Activated CD4-positive, CD25-positive, alpha-beta regulatory T cell (primary cell): ENCODE data around the gene POU5F1.
A peak's percentile ranks its signal among the peaks of the same experiment; 100 is the strongest.
"Not testable (repeated sequence)": the region's sequence is repeated elsewhere in the genome, so short reads cannot be mapped to it uniquely, and the experiment has no call there.

ENCODE experiments used
- DNase-seq, 4 experiments: peaks; one replicate each; lab custom pipeline; 2025; lab: John Stamatoyannopoulos, UW

POU5F1 gene

DNA sequence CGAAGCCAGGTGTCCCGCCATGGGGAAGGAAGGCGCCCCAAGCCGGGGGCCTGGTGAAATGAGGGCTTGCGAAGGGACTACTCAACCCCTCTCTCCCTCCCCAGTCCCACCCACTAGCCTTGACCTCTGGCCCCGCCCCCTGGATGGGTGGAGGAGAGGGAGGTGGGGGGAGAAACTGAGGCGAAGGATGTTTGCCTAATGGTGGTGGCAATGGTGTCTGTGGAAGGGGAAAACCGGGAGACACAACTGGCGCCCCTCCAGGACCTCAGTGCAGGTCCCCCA, at the start of gene POU5F1:
POU5F1 (minus strand) TSS at position 83 of the 282 bp plus-strand sequence; CDS start at position 21, 62 bp downstream.
- DNase-seq = no peak

DNA sequence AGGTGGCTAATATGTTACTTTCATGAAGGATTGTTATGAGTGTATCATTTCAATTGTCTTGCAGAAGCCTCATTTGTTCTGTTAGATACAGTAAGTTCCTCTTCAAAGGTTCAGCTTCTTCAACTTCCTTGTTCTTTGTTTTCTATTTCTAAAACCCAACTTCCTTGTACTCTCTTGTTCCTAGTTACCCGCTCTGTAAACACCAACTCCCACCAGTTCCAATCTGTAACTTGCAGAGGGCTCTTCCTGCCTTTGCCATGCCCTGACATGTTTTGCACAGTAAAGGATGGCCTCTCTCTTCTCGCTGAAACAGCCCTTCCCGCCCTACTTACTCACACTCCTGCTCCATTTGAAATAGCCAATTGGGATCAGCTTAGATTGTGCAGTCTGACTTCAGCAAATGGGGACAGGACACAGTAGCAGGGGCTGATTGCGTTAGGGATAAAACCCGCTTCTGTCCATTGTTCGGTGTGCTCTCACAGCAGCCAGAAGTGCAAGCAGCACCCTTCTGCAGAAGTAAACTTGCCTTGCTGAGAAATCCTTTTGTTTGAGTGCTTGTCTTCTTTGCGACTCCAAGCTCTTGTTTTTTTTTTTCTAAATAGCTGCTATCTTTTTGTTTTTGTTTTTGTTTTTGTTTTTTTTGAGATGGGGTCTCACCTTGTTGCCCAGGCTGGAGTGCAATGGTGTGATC, 45.9 kb upstream of the POU5F1 start:
- no peak for DNase-seq

DNA sequence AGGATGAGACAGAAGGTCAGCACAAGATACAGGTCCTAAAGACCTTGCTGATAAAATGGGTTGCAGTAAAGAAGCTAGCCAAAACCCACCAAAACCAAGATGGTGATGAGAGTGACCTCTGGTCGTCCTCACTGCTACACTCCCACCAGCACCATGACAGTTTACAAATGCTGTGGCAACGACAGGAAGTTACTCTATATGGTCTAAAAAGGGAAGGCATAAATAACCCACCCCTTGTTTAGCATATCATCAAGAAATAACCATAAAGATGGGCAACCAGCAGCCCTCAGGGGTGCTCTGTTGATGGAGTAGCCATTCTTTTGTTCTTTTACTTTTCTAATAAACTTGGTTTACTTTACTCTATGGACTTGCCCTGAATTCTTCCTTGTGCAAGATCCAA, 44.7 kb upstream of the POU5F1 start:
- not testable (repeated sequence) for DNase-seq

DNA sequence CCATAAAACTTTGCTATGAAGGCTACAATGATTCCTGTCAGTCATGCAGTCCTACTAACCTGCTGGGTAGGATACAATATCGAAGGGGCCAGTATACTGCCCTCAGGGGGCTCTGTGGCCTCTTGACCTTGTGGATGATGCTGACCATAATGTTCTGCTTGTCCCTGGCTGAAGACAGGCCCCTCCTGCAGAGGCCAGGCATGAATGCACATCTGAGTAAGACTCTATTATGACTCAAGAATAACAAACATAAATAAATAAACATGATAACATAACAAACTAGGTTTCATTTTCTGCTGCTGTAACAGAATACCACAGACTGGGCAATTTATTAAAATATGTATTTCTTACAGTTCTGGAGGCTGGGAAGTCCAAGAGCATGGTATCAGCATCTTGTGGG, 44.0 kb upstream of the POU5F1 start:
- DNase-seq = no peak

DNA sequence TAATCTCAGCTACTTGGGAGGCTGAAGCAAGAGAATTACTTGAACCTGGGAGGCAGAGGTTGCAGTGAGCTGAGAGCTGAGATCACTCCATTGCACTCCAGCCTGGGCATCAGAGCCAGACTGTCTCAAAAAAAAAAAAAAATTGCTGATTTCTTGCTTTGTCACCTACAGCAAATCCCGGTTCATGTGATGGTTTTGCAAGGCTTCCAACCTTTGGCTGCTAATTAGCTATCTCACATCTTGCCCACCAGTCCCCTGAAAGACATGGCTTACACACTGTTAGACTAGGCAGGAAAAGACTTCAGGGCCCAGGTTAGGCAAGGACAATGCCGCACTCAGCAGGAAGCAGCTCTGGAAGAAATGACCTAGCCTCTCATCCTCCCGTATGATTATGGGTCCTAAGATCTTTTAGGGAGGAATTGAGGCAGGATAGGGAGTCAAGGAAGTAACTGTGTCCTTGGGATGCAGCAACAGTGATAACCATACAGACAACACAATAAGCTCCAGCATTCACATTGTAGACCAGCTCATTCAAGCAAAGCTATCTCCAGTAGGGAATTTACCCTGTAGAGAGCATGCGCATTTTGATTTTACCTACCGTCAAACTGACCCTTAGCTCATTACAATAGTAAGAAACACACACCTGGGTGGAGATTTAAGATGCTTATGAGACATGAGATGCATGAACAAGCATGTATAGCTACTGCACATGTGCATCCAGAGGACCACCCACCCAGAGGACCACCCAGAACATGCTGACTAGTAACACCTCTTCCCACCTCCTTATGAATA, 40.5 kb upstream of the POU5F1 start:
- no peak for DNase-seq

DNA sequence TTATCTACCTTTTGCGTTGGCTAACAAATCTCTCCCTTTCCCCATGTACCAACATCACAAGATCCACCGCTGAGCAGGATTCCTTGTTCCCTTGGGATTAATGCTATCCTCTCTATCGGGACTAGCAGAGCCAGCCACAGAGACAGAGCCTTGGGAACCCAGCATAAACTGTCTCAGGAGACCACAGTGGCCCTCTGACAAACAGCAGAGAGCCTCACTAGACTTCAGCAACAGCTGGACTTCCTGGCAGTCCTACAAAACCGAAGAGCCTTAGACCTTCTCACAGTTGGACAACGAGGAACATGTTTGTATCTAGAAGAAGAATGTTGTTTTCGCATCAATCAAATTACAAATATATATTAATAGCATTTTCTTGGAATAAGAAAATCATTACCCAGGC, 39.6 kb upstream of the POU5F1 start:
- no peak for DNase-seq

DNA sequence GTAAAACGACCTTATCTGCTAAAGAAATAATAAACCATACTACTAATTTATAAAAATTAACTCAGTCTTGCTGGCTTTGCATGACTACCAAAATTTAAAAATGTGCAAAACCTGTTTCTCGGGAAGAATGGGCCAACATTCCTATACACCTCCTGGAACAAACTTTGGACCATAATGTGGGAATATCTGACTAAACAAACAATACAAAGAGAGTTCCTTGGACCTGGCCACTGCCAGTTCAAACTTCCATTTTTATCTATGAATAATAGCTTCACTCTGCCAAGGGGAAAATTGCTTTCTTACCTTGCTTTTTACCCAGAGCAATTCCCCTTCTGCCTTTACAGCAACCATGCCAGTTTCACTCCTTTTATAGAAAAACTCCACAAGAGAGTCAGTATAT, 38.7 kb upstream of the POU5F1 start:
- DNase-seq = no peak

DNA sequence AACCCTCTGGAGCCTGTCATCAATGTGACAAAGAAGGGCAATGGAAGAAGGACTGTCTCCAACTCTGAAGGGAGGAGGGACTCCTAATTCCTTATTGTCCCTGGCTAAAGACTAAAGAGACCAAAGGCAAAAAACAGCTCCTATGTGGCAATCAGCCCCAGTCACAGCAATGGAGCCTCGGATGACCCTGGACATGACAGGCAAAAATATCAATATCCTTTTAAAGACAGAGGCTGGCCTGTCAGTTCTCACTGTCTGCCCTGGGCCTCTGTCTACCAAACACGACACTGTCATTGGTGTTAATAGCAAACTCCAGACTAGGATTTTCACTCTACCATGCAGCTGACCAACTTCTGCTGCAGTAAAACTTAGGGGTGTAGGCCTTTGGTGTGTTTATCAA, 38.0 kb upstream of the POU5F1 start:
- no peak for DNase-seq

DNA sequence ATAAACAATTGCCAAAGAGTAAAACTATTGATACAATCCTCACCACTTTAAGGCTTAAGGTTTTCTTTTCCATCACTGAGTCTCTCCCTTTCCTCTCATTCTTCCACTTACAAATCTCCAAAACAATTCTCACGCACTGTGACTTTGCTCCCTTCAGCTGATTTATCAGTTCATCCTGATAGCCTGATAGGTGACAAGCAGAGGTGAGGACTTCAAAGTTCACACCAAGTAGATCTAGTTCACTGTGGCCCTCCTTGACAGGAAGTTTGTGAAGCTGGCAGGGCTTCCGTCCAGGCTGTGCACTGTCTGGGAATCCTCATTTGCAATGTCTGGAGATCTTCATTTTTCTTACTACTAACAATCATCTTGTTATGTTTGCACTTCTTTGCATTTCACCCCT, 35.2 kb upstream of the POU5F1 start:
- no peak for DNase-seq

DNA sequence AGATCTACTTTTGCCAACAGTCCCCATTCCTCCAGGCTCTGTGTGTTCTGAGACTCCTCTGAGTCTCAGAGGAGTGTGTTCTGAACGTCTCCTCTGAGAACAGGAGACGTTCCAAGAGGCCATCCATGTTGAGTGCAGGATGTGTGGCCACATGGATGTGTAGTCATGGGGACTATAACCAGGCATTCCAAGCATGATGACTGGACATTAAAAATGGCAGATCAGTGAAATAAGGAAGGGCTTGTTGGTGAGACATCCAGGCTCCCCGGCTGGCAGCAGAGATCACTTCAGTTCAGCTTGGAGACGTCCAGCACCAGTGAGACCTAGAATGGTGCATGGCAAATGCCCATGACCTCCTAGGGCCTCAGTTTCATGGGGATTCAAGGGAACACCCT, 34.3 kb upstream of the POU5F1 start:
- DNase-seq = no peak

DNA sequence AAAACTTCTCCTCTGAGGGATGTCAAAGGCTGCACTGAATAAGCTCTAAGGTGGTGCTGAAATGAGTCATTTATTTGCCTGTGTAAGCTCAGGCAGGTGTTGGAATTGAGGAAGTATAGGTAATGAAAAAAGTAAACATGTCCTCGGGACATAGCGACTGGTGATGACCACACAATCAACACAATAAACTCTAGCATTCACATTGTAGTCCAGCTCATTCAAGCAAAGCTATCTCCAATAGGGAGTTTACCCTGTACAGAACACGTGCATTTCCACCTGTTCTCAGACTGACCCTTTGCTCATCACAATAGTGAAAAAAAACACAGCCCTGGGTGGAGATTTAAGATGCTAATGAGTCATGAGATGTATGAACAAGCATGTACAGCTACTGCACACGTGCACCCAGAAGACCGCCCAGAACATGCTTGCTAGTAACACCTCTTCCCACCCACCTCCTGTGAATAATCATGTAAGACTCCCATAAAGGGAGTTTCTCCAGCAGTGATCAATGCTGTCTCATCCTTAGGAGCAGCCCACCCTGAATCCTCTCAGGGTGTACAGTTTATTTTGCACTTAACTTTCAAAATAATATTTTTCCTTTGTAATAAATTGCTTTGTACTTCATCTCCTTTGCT, 33.0 kb upstream of the POU5F1 start:
- DNase-seq = peak in 3 of 4 experiments; percentile 26 to 44 (median 34)

DNA sequence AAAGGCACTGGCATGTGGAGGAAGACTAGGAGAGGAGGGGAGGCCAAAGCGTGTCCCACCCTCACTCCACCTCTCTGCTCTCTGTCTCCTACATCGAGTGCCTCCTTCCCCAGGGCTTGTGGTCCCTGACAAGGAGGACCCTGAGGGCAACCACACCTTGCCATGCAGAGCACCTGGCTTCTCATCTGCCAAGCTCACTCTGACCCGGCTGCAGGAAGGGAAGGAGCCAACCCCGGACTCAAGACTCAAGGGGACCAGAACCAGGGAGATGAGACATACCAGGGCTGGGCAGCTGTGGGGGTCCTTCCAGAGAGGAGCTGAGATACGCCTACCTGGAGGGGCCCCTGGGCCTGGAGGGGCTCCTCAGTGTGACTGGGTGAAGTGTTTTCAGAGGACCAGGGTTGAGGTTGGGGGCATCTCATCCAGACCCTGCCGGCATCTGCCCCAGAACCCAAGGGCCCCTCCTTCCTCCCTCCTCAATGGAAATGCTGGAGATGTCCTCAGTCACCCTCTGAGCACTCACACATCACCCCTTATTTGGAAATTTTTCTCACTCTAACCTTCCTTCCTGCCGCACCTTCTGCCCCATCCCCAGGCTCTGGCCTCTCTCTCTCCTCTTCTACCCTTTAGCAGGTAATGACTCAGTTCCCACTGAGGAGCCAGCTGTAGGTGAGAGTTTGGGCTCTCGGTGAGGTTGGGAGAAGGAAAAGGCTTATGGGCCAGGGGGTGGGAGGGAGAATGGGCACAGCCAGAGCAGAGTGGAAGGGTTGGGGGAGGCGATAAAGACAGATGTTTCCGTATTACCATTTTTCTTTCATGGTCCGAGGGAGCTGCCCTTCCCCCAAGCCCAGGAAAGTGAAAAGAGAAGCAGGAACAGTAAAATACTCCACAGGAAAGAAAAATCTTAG, 32.0 kb upstream of the POU5F1 start:
- no peak for DNase-seq

DNA sequence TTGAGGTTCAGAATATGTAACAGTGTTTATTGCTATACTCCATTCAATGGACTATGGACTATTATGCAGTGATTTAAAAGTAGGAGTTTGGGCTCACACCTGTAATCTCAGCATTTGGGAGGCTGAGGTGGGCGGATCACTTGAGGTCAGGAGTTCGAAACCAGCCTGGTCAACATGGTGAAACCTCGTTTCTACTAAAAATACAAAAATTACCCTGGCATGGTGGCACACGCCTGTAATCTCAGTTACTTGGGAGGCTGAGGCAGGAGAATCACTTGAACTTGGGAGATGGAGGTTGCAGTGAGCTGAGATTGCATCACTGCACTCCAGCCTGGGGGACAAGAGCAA, 28.6 kb upstream of the POU5F1 start:
- DNase-seq = not testable (repeated sequence)

DNA sequence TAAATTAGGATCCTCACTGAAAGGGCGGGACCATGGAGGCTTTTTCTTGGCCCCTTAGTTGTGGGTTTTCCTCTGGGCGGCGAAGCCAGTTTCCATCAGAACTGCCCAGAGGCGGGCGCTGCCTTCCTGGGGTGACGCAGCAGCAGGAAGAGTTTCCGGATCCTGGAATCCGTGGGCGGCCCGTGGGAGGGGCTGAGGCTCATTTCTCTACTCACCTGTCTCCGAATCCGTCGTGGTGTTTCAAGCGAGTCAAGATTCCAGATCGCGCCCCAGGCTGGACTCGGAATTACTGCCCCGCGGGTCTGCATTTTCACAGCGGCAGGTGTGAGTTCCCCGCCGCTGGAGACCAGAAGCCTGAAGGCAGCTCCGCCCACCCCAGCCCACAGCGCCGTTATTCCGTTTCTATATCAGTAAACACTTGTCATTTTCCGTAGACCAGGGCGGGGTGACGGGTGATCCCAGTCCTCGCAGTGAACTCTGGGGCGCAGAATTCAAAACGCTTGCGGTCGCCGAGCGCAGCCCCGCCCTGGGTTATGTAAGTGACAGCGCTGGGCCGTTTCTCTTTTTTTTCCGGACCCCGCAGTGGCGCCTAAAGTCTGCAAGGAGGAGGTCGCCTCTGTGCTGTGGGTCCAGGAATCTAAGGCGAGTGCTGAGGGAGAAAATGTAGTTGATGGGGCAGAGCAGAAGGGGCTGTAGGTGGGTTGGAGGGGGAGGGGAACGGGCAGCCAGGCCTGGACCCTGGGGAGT, 27.2 kb upstream of the POU5F1 start:
- DNase-seq = peak; percentile 76 to 88 (median 82)

DNA sequence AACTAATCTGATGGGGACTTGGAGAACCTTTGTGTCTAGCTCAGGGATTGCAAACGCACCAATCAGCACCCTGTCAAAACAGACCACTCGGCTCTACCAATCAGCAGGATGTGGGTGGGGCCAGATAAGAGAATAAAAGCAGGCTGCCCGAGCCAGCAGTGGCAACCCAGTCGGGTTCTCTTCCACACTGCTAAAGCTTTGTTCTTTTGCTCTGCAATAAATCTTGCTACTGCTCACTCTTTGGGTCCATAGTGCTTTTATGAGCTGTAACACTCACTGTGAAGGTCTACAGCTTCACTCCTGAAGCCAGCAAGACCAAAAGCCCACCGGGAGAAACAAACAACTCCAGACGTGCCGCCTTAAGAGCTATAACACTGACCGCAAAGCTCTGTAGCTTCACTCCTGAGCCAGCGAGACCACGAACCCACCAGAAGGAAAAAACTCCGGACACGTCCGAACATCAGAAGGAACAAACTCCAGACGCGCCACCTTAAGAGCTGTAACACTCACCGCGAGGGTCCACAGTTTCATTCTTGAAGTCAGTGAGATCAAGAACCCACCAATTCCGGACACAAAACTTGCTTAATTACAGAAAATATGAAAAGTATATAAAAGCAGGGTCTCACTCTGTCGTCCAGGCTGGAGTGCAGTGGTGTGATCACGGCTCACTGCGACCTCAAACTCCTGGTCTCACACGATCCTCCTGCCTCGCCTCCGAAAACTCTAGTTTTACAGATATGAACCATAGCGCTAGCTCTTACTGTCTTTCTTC, 26.0 kb upstream of the POU5F1 start:
- not testable (repeated sequence) for DNase-seq

DNA sequence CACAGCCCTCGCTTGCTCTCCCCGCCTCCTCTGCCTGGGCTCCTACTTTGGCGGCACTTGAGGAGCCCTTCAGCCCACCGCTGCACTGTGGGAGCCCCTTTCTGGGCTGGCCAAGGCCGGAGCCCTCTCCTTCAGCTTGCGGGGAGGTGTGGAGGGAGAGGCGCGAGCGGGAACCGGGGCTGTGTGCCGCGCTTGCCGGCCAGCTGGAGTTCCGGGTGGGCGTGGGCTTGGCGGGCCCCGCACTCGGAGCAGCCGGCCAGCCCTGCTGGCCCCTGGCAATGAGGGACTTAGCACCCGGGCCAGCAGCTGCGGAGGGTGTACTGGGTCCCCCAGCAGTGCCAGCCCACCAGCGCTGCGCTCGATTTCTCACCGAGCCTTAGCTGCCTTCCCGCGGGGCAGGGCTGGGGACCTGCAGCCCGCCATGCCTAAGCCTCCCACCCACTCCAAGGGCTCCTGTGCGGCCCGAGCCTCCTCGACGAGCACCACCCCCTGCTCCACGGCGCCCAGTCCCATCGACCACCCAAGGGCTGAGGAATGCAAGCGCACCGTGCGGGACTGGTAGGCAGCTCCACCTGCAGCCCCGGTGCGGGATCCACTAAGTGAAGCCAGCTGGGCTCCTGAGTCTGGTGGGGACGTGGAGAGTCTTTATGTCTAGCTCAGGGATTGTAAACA, 25.0 kb upstream of the POU5F1 start:
- DNase-seq = not testable (repeated sequence)

DNA sequence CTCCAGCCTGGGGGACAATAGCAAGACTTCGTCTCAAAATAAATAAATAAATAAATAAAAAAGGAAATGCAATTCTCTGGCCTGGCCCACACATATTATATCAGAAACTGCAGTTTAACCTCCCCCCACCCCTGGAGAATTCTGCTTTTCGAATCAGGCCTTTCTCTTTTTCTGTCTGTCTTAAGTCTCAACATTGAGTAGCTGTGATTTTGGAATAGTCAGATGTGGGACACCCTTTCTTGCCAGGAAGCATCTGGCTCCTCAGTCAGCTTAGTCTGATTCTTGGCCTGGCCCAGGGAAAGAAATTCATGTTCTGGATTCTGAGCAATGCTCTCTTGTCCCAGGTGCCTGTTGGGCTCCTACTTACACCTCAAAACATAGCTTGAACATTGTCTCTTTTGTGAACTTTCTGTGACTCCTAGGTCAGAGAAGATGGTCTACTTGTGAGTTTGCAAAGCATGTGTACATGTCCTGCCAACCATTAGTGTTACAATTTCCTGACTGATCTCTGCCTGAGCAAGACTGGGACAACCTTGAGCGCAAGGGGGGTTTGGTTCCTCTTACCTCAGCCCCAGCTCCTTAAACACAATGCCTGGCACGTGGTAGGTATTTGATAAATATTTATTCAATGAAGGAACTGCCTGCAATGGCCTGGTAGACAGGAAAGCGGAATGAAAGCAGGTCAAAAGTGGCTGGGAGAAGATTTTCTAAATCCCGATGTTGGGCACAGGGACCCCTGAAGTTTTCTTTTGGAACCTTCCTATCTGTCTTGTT, 23.8 kb upstream of the POU5F1 start:
- no peak for DNase-seq

DNA sequence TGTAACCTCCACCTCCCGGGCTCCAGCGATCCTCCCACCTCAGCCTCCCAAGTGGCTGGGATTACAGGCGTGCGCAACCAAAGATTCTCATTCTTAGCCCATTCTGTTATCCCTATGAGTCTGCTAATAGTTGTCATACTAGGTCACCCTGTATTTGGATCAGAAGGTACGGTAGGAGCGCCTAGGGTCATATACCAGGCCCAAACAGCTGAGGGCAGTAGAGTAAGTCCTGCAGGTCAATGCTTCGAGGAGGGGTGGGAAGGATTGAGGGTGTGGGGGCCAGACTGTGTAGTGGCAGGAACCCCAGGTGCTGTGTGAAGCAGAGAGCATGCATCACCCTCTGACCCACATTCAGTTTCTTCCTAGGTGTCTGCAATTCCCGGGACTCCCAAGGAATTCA, 22.7 kb upstream of the POU5F1 start:
- DNase-seq = no peak

DNA sequence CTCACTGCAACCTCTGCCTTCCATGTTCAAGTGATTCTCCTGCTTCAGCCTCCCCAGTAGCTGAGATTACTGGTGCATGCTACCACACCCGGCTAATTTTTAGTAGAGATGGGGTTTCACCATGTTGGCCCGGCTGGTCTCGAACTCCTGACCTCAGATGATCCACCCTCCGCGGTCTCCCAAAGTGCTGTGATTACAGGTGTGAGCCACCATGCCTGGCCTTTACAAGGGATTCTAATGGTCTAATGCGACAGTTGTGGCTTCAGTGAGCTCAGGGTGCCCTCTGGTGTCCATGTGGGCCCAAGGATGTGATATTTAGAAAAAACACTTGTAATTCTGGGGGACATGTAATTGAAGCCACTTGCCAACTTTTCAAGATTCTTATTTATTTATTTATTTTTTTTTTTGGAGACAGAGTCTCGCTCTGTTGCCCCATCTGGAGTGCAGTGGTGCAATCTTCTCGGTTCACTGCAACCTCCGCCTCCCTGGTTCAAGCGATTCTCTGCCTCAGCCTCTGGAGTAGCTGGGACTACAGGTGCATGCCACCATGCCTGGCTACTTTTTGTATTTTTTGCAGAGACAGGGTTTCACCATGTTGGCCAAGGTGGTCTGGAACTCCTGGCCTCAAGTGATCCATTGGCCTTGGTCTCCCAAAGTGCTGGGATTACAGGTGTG, 22.1 kb upstream of the POU5F1 start:
- DNase-seq = peak in 2 of 4 experiments; percentile 21 to 38
